Stimulated activated CD8-positive, alpha-beta memory T cell treated with anti-CD3 and anti-CD28 coated beads, Interleukin-7, amount 100 ng/mL, for 1 hour (primary cell): ENCODE data around the gene DBN1.

Experiments used
- DNase-seq, 2 donors: peaks; one replicate each; pipeline ENCODE4 v3.0.0-alpha.2; 2020; ENCODE audit warnings: low read depth in 2 of 2

DBN1 gene

GRCh38 chr5:177472460-177473442 lies 683 bp downstream of the DBN1 start:
- DNase-seq: peak in 1 of 2 donors; percentile 25

GRCh38 chr5:177471610-177472356 lies 1.7 kb downstream of the DBN1 start:
- no peak for DNase-seq

GRCh38 chr5:177470759-177471536 lies 2.5 kb downstream of the DBN1 start:
- no peak for DNase-seq

GRCh38 chr5:177469750-177470525 lies 3.5 kb downstream of the DBN1 start:
- DNase-seq: no peak

GRCh38 chr5:177468685-177469628 lies 4.5 kb downstream of the DBN1 start:
- DNase-seq: no peak

- no peak for DNase-seq
These were observed 5.1 kb downstream of the DBN1 start for GRCh38 chr5:177468329-177468684.

GRCh38 chr5:177467436-177467835 lies 6.0 kb downstream of the DBN1 start:
- no peak for DNase-seq

- DNase-seq: no peak
These were observed 6.6 kb downstream of the DBN1 start for GRCh38 chr5:177466861-177467260.

- no peak for DNase-seq
These were observed 8.4 kb downstream of the DBN1 start for GRCh38 chr5:177465044-177465443.

GRCh38 chr5:177462021-177462670 lies 11.3 kb downstream of the DBN1 start:
- DNase-seq: no peak

- no peak for DNase-seq
These were observed 13.4 kb downstream of the DBN1 start for GRCh38 chr5:177459819-177460628.

- no peak for DNase-seq
These were observed 14.1 kb downstream of the DBN1 start for GRCh38 chr5:177459357-177459756.

- DNase-seq: no peak
These were observed 14.5 kb downstream of the DBN1 start for GRCh38 chr5:177458912-177459350.

GRCh38 chr5:177457852-177458681 lies 15.4 kb downstream of the DBN1 start:
- DNase-seq: no peak

- no peak for DNase-seq
These were observed 16.2 kb downstream of the DBN1 start for GRCh38 chr5:177456976-177457851.

GRCh38 chr5:177456591-177456964 lies 16.9 kb downstream of the DBN1 start:
- no peak for DNase-seq
